Measurements from ENCODE around the gene CHRM1.

The CHRM1 gene

GRCh38 chr11:62905296-62905695 is 15.9 kb downstream of the CHRM1 start:
- no peak overlapping the region for H3K4me3 Mint-ChIP-seq
- TF ChIP-seq CTCF (IDR thresholded peaks at IDR 0.05; ENCODE audit: unreplicated experiment in 3 of 3) = no peak
- no peak overlapping the region for H3K27ac Mint-ChIP-seq
- H3K36me3 Mint-ChIP-seq (ENCODE audit: low read depth) = no peaks in the 10 kb centered on the region
- peaks cover 17% of the 10 kb centered on the region for H3K4me1 Mint-ChIP-seq
- peaks cover 32% of the 10 kb centered on the region for H3K27me3 Mint-ChIP-seq (ENCODE audit: low read depth)
- H3K9me3 Mint-ChIP-seq = no peaks in the 10 kb centered on the region

GRCh38 chr11:62902932-62903331 is 18.2 kb downstream of the CHRM1 start:
- TF ChIP-seq CTCF (IDR thresholded peaks at IDR 0.05; ENCODE audit: unreplicated experiment in 3 of 3) = no peak
- Mint-ChIP-seq H3K4me1 (peaks cover 5% of the 10 kb centered on the region), H3K9me3 (no peaks in the 10 kb centered on the region), H3K27ac (no peak overlapping the region), H3K36me3 (ENCODE audit: low read depth) (no peaks in the 10 kb centered on the region), H3K4me3 (no peak overlapping the region), H3K27me3 (ENCODE audit: low read depth) (peaks cover 36% of the 10 kb centered on the region)

- Mint-ChIP-seq H3K36me3 (ENCODE audit: low read depth) (no peaks in the 10 kb centered on the region), H3K4me3 (no peak overlapping the region), H3K27ac (no peak overlapping the region), H3K4me1 (no peaks in the 10 kb centered on the region), H3K27me3 (ENCODE audit: low read depth) (peaks cover 23% of the 10 kb centered on the region), H3K9me3 (no peaks in the 10 kb centered on the region)
- TF ChIP-seq CTCF (IDR thresholded peaks at IDR 0.05; ENCODE audit: unreplicated experiment in 3 of 3) = no peak
These were observed 23.1 kb downstream of the CHRM1 start for GRCh38 chr11:62898027-62898426.

- Mint-ChIP-seq H3K27me3 (ENCODE audit: low read depth) (peaks cover 22% of the 10 kb centered on the region), H3K9me3 (no peaks in the 10 kb centered on the region), H3K4me1 (no peaks in the 10 kb centered on the region), H3K27ac (no peak overlapping the region), H3K4me3 (no peak overlapping the region), H3K36me3 (ENCODE audit: low read depth) (no peaks in the 10 kb centered on the region)
- no peak for TF ChIP-seq CTCF (IDR thresholded peaks at IDR 0.05; ENCODE audit: unreplicated experiment in 3 of 3)
These were observed 23.9 kb downstream of the CHRM1 start for GRCh38 chr11:62897311-62897710.

- no peaks in the 10 kb centered on the region for H3K4me1 Mint-ChIP-seq
- no peaks in the 10 kb centered on the region for H3K9me3 Mint-ChIP-seq
- peaks cover 11% of the 10 kb centered on the region for H3K27me3 Mint-ChIP-seq (ENCODE audit: low read depth)
- no peak overlapping the region for H3K27ac Mint-ChIP-seq
- no peaks in the 10 kb centered on the region for H3K36me3 Mint-ChIP-seq (ENCODE audit: low read depth)
- TF ChIP-seq CTCF (IDR thresholded peaks at IDR 0.05; ENCODE audit: unreplicated experiment in 3 of 3) = no peak
- no peak overlapping the region for H3K4me3 Mint-ChIP-seq
These were observed 25.1 kb downstream of the CHRM1 start for GRCh38 chr11:62896049-62896448.

- Mint-ChIP-seq H3K9me3 (no peaks in the 10 kb centered on the region), H3K27me3 (ENCODE audit: low read depth) (peaks cover 9% of the 10 kb centered on the region), H3K4me3 (no peak overlapping the region), H3K36me3 (ENCODE audit: low read depth) (no peaks in the 10 kb centered on the region), H3K27ac (no peak overlapping the region), H3K4me1 (no peaks in the 10 kb centered on the region)
- TF ChIP-seq CTCF (IDR thresholded peaks at IDR 0.05; ENCODE audit: unreplicated experiment in 3 of 3) = no peak
These were observed 25.7 kb downstream of the CHRM1 start for GRCh38 chr11:62895501-62895900.
